ENCODE data around the gene CARTPT. TPM values are rescaled to one million over a fixed set of nuclear protein-coding genes. Genes with fewer than 3 reads are reported as not detected.

The CARTPT gene
- total and polyA plus RNA-seq, 2 of the 8 experiments (the other 6 are each of a cell fraction or from before 2014, with no cell fraction given): not detected

Other genes starting within 250 kb of the CARTPT start
- gene MCCC2, start 131.9 kb upstream of the CARTPT start, total RNA-seq (2021; fragmentation: NEBNext Ultra II Directional; extraction: Animal tissue kit (Norgen Biotek cat#: 25700)): 71.4 and 71.7 TPM in 2 replicates
- gene MCCC2, start 131.9 kb upstream of the CARTPT start, polyA plus RNA-seq (2011; rRNA removed): 60.6 and 86.6 TPM in 2 replicates

All from H1 (cell line).